Measurements from ENCODE around the gene TNS3.
"Not testable (repeated sequence)": the region's sequence is repeated elsewhere in the genome, so short reads cannot be mapped to it uniquely, and the experiment has no call there.

TNS3 gene

DNA sequence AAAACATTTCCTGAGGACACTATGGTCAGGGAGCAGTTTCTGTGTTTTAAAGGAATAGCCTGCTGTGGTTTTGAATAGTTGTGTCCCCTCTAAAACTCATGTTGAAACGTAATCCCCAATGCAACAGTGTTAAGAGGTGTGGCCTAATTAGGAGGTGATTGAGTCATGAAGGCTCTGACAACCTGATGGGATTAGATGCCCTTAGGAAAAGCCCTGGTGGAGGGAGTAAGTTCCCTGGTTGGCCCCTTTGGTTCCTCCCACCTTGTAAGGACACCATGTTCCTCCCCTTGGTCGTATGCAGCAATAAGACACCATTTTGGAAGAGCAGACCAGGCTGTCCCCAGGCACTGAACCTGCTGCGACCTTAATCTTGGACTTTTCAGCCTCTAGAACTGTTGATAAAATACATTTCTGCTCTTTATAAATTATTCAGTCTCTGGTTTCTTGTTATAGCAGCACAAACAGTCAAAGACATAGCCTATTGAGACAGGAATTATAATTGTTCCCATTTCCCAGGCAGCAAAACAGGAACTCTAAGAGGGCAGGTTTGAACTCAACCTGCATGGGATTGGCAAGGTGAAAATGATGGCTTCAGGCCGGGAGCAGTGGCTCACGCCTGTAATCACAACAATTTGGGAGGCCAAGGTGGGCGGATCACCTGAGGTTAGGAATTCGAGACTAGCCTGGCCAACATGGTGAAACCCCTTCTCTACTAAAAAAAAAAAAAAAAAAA lies 20.5 kb upstream of the TNS3 start:
- no peak for DNase-seq

DNA sequence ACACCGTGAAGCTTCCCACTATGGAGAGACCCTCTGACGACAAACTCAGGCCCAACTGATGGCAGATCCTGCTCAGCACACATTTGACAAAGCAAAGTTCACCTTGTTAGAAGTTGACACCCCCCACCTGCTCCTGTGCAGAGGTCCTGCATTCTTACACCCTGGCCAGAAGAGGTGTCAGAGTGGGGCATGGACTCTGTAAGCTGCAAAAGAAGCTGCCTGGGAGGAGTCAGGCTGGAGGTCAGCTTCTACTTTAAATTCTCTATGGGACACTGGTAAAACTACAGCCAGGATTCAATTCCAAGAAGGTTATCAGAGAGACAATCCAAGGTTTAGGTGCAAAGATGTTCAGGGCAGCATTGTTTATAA lies 20.0 kb upstream of the TNS3 start:
- DNase-seq = no peak

DNA sequence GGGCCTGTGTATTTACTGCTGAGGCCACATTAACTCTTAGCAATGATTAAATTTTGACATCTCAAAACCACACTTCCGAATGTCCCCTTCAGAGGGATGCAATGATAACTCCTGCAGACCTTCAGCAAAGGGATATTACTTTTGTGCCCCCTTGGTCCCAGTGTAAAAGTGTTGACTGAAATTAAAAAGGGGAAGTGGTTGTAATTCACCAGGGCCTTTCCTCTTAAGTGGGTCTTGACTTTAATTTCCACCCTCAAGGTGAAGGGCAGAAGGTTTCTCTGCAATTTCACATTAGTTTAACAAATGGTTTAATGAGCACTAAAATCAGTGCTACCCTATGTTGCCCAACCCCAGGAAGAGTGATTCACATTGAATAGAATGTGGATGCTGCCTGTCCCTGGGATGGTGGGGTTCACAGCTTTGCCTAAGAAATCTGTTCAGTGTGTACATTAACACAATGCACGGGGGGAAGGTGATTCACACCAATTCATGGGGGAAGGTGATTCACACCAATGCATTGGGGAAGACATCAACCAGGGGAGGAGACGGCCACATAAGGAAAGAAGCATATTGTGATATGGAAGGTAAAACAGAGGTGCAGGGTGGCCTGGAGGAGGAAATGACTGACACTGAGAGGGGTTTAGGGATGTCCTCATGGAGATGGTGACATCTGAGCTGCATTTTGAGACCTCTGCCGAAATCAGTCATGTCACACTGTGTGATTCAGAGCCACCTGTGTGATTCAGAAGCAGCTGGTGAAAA lies 19.4 kb upstream of the TNS3 start:
- DNase-seq = no peak

DNA sequence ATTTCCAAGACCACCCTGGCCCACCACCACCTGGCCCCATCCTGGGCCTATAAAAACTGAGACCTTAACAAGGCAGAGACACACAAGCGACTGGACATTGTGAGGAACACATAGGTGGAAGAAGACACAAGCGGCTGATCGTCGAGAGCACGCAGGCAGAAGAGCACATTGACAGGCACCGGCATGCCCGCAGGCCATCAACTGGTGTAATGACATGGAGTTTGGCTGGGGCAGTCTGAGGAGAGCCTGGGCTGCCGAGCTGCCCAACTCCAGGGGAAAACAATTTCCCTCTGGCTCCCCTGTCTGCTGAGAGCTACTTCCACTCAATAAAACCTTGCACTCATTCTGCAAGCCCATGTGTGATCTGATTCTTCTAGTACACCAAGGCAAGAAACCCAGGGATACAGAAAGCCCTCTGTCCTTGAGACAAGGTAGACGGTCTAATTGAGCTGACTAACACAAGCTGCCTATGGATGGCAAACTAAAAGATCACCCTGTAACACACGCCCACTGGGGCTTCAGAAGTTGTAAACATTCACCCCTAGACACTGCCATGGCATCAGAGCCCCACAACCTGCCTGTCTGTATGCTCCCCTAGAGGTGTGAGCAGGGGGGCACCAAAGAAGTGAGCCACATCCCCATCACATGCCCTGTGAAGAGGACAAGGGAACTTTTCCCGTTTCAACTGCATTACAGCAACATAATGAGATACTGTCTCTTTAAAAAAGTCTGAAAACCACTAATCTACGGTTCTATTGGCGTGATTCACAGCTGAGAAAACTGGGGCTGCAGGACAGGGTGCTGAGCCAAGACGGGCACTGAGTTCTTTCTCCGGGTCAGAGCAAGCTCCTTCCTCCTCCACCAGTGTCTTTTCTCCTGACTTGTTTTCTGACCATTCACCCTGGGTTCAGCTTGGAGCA lies 18.5 kb upstream of the TNS3 start:
- no peak for DNase-seq

DNA sequence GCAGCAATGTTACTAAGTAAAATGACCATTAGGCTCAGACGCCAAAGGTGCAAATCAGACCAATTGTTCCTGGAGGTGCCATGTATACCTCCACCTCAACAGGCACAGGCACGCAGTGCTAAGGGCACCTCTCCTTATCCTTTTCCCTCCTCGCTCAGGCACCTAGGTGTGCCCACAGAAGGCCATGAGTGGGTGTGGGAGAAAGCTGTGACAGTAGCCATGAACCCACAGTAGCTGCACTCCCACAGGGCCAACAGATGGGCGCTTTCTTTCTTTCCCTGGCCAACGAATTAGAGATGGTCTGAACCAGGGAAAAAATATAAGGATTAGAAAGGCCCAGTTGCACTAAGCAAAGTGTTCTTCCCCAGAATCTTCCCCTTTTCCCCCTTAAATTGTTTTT lies 15.5 kb upstream of the TNS3 start:
- DNase-seq = no peak

DNA sequence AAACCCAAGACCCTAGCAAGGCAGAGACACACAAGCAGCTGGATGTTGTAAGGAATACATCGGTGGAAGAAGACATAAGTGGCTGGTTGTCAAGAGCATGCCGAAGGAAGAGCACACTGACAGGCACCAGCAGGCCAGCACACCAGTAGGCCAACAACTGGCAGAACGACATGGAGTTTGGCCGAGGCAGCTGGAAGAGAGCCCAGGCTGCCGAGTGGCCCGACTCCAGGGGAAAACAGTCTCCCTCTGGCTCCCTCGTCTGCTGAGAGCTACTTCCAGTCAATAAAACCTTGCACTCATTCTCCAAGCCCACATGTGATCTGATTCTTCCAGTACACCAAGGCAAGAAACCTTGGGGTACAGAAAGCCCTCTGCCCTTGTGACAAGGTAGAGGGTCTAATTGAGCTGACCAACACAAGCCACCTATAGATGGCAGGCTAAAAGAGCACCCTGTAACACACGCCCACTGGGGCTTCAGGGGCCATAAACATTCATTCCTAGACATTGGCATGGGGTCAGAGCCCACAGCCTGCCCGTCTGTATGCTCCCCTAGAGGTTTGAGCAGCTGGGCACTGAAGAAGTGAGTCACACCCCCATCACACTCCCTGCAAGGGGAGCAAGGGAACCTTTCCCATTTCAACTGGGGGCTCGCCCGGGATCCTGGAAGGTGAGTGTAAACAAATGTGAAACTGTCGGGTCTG lies 14.7 kb upstream of the TNS3 start:
- no peak for DNase-seq

DNA sequence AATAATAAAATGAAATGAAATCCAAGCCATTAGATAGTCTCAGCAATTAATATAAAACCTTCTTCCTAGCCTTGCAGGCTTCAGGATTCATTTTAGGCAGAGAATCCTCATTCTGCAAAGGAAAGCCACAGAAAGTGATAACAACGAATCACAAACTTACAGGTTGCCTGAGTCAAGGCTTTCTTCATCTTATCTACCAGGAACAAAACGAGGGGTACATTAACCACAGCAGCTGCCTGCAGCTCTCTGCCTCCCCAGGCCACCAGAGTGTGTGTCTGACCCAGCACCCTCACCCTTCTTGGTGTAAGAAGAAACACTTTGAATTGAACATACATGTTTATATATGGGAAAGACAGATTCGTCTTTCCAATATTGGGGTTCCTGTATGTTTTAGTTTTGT lies 12.5 kb upstream of the TNS3 start:
- no peak for DNase-seq

DNA sequence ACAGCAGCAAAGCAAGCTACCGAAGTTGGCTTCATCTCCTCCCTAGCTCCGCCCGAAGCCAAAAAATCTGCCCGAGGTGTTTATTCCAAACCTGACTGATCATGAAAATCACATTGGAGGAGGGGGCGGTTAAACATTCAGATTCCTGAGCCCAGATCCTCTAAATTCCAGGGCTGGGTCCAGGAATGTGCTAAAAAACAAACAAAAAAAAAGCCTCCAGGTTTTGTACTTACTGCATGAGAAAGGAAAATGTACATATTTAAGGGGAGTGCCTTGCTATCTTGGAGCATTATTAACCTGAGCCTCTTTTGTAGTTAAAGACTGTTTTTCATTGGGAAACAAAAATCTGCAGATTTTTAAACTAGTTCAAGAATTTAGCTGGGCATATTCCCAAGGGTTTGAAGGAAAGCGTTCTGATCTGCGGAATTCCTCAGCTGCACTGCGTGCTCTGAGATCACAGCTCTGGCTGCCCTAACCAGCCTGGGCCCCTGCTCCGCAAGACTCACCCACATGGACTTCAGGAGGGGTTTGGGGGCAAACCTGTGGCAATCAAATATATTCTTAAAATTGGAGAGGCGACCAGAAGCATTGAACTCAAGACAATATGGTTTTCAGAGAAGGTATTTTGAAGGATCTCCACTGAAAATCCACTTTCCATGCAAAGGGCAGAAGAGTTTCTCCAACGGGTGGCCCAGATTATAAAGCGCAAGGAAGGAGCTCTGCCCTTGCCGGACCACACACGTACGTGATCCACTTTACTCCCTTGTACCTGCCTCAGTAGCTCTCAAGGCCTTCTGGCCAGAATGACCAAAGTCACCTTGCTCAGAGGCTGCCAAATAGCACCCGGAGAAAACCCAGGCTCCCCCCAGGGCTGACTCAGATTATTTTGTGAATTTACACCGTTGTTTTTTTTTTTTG lies 10.0 kb upstream of the TNS3 start:
- no peak for DNase-seq

DNA sequence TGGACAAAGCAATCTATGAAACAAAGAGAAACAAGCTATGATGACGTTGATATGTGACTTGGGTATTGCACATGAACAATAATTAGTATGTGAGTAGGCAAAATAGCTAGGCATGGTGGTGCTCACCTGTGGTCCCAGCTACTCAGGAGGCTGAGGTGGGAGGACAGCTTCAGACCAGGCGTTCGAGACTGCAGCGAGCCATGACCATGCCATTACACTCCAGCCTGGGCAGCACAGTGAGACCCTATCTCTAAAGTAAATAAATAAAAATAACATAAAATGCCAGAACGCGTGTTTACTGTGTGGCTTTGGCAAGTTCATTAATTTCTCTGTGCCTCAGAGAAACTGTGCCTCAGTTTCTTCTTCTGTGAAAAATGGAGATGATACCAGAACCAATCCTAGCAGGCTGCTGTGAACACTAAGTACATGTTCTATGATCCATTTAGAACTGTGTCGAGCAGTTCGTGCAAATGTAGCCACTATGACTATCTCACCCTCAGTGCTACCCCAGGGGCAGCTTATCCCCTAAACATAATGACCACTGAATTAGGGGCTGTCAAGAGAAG lies 9.3 kb upstream of the TNS3 start:
- no peak for DNase-seq

DNA sequence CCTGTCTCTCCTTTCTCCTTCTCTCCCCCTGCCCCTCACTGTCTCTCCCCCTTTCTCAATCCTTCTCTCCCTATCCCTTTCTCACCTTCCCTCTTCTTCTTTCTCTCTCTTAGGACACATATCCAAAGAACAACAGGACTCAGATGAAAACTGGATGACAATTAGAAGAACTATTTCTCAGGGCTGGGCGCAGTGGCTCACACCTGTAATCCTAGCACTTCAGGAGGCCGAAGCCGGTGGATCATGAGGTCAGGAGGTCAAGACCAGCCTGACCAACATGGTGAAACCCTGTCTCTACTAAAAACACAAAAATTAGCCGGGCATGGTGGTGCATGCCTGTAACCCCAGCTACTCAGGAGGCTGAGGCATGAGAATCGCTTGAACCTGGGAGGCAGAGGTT lies 8.3 kb upstream of the TNS3 start:
- DNase-seq = not testable (repeated sequence)

DNA sequence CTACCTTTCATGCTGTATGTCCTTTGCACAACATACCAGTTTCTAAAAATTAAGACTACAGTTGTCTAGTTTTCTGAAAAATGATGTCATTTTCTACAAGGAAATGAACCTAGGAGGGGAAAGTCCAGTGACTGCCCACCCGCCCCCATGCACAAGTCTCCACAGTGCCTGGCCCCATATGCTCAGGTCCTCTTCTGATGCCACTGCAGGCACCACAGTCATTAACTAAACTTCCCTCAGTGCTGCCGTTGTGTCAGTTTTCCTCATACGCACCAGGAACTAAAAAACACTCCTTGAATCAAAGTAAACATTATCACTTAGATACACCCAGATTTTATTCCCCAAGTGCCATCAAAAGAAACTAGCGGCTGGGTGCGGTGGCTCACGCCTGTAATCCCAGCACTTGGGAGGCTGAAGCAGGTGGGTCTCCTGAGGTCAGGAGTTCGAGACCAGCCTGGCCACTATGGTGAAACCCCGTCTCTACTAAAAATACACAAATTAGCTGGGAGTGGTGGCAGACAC lies 6.9 kb upstream of the TNS3 start:
- DNase-seq = no peak

DNA sequence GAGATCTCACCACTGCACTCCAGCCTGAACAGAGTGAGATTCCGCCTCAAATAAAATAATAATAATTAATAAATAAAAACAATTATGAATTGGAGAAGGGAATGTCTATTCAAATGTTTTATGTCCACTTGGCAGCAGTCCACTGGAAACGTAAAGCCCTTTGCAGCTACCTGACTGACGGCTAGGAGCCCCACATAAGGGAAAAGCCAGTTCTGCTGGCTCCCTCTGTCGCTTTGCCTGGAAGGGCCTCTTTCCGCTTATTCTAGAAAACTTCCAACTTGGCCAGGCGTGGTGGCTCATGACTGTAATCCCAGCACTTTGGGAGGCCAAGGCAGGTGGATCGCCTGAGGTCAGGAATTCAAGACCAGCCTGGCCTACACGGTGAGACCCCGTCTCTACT lies 6.1 kb upstream of the TNS3 start:
- no peak for DNase-seq

DNA sequence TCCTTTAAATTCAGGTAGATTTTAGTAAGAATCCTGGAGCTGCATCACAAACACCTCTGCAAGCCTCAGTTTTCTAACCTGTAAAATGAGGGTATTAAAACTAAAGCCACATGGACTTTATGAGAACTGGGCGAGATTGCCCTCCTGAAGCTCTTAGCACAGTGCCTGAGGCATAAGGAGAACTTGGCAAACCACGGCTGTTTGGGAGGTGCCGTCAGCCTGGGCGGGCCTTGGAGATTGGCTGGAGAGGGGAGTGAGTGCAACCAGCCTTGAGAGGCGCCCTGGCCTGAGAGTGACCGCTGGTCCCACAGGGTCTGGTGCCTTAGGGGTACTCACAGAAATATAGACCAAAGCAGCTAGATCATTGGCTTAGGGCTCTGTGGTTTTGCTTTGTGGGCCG lies 5.4 kb upstream of the TNS3 start:
- DNase-seq = no peak

DNA sequence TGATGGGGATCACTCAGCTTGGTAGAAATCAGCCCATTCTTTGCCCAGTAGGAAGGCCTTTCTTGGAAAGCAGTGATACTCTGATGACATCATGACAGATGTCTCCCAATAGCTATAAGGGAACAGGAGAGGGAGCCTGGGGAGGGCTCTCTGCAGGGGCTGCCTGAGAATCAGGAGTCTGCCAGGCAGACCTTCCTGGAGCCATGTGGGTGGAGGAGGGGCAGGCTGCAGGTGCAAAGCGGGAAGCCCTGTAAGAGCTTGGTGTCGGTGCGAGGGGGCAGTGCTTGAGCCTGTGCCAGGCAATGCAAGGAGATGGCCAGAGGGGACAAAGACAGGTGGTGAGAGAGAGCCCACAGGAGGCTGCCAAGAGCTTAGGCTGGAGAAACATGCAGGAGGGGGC lies 5.0 kb upstream of the TNS3 start:
- DNase-seq = no peak

DNA sequence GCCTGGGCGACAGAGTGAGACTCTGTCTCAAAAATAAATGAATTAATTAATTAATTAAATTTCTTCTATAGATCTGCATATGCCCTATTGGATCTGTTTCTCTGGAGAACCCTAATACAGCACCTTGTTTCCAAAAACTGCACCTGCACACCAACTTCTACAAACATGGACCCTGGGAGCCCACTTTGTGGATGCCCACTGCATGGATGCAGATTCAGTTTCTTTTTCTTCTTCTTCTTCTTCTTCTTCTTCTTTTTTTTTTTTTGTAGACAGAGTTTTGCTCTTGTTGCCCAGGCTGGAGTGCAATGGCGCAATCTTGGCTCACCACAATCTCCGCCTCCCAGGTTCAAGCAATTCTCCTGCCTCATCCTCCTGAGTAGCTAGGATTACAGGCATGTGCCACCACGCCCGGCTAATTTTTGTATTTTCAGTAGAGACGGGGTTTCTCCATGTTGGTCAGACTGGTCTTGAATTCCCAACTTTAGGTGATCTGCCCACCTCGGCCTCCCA lies 4.3 kb upstream of the TNS3 start:
- not testable (repeated sequence) for DNase-seq

DNA sequence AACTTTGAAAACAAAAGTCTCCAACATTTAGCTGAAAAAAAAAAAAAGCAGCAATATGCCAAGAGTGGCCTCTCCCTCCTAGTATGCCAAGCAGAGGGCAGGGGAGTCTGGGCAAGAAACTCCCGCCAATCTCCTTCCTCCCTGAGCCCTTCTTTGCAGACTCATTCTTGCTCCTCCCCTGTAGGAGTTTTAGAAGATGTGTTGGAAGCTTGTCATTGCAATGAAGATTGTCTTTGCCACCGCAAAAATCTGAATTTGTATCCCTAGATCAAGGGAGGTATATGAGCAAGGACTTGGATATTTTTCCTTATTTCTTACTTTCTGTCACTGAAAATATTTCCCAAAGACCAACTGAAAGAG lies 2.6 kb upstream of the TNS3 start:
- no peak for DNase-seq

DNA sequence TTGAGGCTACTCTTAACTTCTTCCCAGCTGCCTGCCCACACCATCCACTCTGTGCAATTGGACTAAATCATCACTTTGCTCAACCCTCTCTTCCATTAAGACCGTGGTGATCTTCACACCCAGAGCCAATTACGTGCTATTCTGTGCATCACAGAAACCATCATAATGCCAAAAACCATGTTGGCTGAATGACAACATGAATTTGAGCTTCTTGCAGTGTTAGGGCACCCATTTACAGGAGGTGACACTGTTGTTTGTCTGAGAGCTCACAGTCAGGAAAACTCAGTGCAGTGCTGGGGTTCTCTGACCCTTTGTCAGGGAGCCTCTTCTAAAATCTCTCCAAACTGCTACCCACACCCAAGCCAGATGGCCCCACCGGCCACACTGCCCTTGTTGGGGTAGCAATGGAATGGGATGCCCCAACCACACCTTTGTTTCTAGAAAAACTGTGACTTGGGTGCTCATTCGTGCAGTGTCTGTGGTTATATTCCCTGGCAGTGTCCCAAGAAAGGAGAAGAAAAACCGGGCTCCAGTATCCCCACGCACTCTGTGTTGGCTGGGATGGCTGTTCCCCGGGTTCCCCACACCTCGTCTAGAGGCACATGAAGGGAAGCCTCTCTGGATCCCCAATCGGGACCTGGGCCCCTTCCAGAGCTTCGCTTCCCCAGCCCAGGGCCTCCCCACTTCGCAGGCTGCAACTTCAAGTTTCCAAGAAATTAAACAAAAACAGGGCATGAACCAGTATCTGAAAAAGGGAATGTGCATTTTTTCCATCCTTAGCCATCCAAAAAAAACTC lies 2.0 kb upstream of the TNS3 start:
- no peak for DNase-seq

DNA sequence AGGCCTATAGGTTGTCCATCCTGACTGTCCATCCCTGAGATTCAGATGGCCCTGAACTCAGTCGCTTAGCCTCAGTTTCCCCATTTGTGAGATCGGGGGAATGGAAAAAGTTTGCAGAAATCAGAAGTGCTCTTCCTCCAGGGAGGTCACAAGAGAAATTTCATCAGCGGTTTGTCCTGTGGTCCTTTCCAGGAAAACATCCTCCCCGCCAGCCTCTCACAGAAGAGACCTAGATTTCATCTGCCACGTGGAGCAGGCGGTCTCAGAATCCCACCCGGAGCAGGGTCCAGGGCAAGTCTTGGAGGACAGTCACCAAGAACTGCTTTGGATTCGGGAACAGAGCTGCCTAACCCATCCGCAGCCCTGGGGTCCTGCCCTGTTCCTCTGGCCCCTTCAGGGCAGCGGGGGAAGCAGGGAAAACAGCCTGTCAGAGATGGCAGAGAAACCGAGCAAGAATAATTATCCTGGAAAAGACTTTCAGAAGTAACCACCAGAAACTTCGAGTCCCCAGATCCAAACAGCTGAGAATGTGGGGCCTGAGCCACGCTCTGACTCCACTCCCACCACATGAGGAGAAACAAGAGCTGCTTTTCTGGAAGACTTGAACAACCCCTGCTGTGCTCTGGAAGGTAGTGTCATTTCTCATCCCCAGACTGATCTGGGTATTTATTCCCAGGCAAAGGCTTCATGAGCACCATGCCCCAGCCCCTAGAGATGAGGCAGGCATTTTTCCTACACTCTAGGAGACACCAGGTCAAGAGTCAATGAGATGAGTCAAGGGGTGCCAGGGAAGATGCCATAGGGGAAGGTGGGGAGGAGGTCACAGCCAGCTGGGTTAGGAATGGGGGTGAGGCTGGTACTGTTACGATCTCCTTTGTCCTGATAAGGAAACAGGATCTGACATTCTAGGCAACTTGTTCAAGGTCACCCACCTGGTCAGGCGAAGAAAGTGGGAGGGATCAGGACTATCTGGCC lies 1.1 kb upstream of the TNS3 start:
- DNase-seq = no peak

DNA sequence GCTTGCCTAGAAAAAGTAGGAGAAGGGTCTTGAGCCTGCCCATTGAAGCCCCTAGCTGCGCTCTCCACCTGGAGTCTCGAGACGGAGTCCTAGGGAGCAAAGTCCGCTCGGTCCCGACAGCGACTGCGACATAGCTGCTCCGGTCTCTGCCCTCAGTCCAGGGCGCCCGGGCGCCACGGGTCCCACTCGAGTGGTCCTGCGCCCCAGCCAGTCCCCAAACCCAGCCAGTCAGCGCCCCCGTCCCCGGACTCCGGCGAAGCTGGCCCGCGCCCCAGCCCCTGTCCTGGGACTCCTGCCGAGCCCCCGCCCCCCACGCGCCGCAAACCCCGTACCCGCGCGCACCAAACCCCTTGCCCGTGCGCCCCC lies 490 bp downstream of the TNS3 start:
- DNase-seq = no peak
